Nephron (organoid): ENCODE results near the gene FNDC4.

Experiments
- H3K27ac Mint-ChIP-seq, 3 experiments: 2 replicates each; pipeline ENCODE4 v1.8.0; 2020; ENCODE audit warnings: mixed read lengths in 3 of 3, mild to moderate bottlenecking in 2 of 3, moderate library complexity in 1 of 3
- H3K27me3 Mint-ChIP-seq: 2 replicates; pipeline ENCODE4 v1.8.0; 2021; ENCODE audit warnings: low read depth, mild to moderate bottlenecking, moderate library complexity, mixed read lengths
- H3K36me3 Mint-ChIP-seq: 2 replicates; pipeline ENCODE4 v1.8.0; 2020; ENCODE audit warnings: low read depth, mixed read lengths
- H3K4me1 Mint-ChIP-seq: 2 replicates; pipeline ENCODE4 v1.8.0; 2020; ENCODE audit warnings: mixed read lengths
- H3K4me3 Mint-ChIP-seq, 3 experiments: 2 replicates each; pipeline ENCODE4 v1.8.0; 2020; ENCODE audit warnings: mild to moderate bottlenecking in 3 of 3, mixed read lengths in 3 of 3, moderate library complexity in 2 of 3
- H3K9me3 Mint-ChIP-seq: 2 replicates; pipeline ENCODE4 v1.8.0; 2020; ENCODE audit warnings: mixed read lengths
- TF ChIP-seq, protein P1 (sequence below), 3 experiments: fragments of 200-600 bp; sonication (generic); IDR thresholded peaks; one replicate each; pipeline ENCODE4 v1.5.0; 2021; ENCODE audit warnings: antibody characterized with exemption in 3 of 3; ENCODE audit not compliant: unreplicated experiment in 3 of 3

FNDC4 gene

DNA sequence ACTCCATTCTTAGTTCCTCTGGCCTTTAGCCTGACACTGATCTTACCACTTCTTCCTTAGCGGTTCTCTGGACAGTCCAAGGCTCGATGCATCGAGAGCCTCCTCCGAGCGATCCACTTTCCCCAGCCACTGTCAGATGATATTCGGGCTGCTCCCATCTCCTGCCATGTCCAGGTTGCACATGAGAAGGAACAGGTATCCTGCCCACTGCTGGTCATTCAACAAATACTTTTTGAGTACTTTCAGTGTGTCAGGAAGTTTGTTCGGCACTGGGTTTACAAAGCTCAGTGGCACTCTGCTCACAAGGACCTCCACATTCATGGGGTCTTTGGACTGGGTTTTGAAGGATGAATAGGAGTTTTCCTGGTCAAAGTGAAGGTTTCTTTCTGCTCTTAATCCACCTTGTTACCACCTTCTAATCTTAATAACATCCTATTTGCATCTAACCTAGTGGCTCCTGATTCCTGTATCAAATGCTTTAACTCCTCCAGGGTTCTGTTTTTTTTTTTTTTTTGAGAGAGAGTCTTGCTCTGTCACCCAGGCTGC, 27.5 kb upstream of the FNDC4 start:
- H3K27me3 Mint-ChIP-seq, result peaks cover 35% of the 10 kb centered on the region
- no peaks in the 10 kb centered on the region for H3K4me1 Mint-ChIP-seq
- no peak overlapping the region for H3K27ac Mint-ChIP-seq
- H3K9me3 Mint-ChIP-seq, result no peaks in the 10 kb centered on the region
- no peaks in the 10 kb centered on the region for H3K36me3 Mint-ChIP-seq
- H3K4me3 Mint-ChIP-seq, result no peak overlapping the region
- TF ChIP-seq, protein P1, sequence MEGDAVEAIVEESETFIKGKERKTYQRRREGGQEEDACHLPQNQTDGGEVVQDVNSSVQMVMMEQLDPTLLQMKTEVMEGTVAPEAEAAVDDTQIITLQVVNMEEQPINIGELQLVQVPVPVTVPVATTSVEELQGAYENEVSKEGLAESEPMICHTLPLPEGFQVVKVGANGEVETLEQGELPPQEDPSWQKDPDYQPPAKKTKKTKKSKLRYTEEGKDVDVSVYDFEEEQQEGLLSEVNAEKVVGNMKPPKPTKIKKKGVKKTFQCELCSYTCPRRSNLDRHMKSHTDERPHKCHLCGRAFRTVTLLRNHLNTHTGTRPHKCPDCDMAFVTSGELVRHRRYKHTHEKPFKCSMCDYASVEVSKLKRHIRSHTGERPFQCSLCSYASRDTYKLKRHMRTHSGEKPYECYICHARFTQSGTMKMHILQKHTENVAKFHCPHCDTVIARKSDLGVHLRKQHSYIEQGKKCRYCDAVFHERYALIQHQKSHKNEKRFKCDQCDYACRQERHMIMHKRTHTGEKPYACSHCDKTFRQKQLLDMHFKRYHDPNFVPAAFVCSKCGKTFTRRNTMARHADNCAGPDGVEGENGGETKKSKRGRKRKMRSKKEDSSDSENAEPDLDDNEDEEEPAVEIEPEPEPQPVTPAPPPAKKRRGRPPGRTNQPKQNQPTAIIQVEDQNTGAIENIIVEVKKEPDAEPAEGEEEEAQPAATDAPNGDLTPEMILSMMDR (IDR thresholded peaks at IDR 0.05; ENCODE audit: unreplicated experiment in 3 of 3), result no peak

DNA sequence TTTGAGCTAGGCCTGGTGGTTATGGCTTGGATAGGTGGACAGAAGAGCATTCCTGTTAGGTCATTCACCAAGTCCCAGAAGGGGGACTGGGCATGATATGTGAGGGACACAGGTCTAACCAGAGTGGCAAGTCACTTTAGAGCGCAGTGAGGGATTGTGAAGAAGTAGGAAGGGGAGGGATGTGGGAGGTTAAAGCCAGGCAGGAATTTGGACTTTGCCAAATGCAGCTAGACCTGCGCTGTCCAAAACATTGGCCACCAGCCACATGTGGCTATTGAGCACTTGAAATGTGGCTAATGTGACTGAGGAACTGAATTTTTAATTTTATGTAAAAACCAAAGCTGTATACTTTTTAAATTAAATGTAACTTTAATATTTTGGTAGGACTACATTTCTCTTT, 25.3 kb upstream of the FNDC4 start:
- Mint-ChIP-seq H3K4me1 (no peaks in the 10 kb centered on the region), H3K36me3 (no peaks in the 10 kb centered on the region), H3K4me3 (no peak overlapping the region), H3K27ac (no peak overlapping the region), H3K9me3 (no peaks in the 10 kb centered on the region), H3K27me3 (peaks cover 22% of the 10 kb centered on the region)
- TF ChIP-seq, protein P1 (IDR thresholded peaks at IDR 0.05; ENCODE audit: unreplicated experiment in 3 of 3), result no peak

DNA sequence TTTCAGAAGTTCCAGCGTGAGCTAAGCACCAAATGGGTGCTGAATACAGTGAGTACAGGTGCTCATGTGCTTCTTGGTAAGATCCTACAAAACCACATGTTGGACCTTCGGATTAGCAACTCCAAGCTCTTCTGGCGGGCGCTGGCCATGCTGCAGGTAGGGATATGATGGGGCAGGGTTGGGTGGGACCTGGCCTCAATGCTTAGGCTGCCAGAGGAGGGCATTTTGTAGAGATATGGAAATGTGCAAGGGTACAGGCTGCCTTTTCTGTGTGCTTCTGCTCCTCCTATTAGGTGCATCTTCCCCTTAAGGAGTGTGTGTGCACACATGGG, 23.7 kb upstream of the FNDC4 start:
- Mint-ChIP-seq H3K27me3 (peaks cover 14% of the 10 kb centered on the region), H3K36me3 (no peaks in the 10 kb centered on the region), H3K9me3 (no peaks in the 10 kb centered on the region), H3K27ac (no peak overlapping the region), H3K4me1 (no peaks in the 10 kb centered on the region), H3K4me3 (no peak overlapping the region)
- TF ChIP-seq, protein P1 (IDR thresholded peaks at IDR 0.05; ENCODE audit: unreplicated experiment in 3 of 3), result no peak

DNA sequence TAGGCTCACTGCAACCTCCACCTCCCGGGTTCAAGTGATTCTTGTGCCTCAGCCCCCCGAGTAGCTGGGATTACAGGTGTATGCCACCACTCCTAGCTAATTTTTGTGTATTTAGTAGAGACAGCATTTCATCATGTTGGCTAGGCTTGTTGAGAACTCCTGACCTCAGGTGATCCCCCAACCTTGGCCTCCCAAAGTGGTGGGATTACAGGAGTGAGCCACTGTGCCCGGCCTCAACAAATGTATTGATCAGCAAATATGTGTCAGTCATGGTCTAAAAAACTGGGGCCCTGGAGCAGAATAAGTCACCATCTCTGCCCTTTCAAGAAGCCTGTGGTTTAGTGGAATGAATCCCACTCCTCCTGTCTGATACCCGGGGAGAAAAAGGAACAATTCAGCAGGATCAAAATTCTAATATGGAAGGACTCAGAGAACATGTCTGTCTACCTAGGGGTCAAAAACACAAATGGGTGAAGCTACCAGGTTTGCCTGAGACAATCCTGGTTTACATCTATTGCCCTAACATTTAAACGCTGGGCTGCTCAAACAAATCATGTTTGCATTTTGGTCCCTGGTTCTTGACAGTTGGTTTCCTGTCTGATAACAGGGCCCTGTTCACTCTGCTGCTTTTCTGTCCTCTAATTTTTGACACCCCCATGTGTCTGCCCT, 23.2 kb upstream of the FNDC4 start:
- no peak overlapping the region for H3K4me3 Mint-ChIP-seq
- no peak overlapping the region for H3K27ac Mint-ChIP-seq
- TF ChIP-seq, protein P1 (IDR thresholded peaks at IDR 0.05; ENCODE audit: unreplicated experiment in 3 of 3), result no peak
- H3K4me1 Mint-ChIP-seq, result no peaks in the 10 kb centered on the region
- no peaks in the 10 kb centered on the region for H3K36me3 Mint-ChIP-seq
- no peaks in the 10 kb centered on the region for H3K9me3 Mint-ChIP-seq
- H3K27me3 Mint-ChIP-seq, result peaks cover 14% of the 10 kb centered on the region

DNA sequence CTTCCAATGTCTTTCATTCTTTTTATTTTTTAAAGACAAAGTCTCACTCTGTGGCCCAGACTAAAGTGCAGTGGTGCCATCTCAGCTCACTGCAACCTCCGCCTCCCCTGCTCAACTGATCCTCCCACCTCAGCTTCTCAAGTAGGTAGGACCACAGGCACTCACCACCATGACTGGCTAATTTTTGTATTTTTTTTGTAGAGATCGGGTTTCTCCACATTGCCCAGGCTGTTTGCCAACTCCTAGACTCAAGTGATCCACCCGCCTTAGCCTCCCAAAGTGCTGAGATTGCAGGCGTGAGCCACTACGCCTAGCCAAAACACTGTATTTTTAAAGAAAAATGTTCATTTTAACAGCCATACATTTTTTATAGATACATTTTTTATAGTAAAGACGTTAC, 14.3 kb upstream of the FNDC4 start:
- Mint-ChIP-seq H3K4me3 (no peak overlapping the region), H3K27me3 (peaks cover 11% of the 10 kb centered on the region), H3K27ac (no peak overlapping the region), H3K9me3 (no peaks in the 10 kb centered on the region), H3K4me1 (no peaks in the 10 kb centered on the region), H3K36me3 (no peaks in the 10 kb centered on the region)
- TF ChIP-seq, protein P1 (IDR thresholded peaks at IDR 0.05; ENCODE audit: unreplicated experiment in 3 of 3), result no peak

DNA sequence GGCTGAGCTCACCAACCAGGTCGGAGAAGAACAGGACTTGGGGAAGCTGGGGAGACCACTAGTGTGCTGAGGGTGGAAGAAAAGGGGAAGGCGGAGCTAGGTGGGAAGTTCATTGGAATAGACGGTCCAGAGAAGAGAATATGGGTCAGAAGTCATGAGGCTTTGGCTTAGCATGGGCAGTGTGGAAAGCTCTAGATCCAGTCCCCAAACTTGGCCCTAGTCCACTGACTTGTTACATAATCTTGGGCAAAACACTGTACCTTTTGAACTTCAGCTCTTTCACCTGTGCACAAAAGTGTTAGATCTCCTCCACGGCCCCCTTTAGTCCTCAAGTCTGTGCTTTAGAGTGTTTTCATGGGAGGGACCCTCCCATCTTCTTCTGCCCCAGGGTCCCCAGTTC, 12.3 kb upstream of the FNDC4 start:
- Mint-ChIP-seq H3K36me3 (no peaks in the 10 kb centered on the region), H3K27me3 (peaks cover 10% of the 10 kb centered on the region), H3K9me3 (no peaks in the 10 kb centered on the region), H3K4me1 (no peaks in the 10 kb centered on the region), H3K4me3 (no peak overlapping the region), H3K27ac (no peak overlapping the region)
- TF ChIP-seq, protein P1 (IDR thresholded peaks at IDR 0.05; ENCODE audit: unreplicated experiment in 3 of 3), result no peak
